Urinary bladder (tissue), 4 donors: ENCODE data around the gene TRABD2A. TPM values are rescaled to one million over a fixed set of nuclear protein-coding genes. Genes with fewer than 3 reads are reported as not detected.
"Not testable (repeated sequence)": the region's sequence is repeated elsewhere in the genome, so short reads cannot be mapped to it uniquely, and the experiment has no call there.

Source experiments
- DNase-seq: peaks from one replicate; pipeline ENCODE4 v3.0.0-alpha.2; 2015; ENCODE audit errors: extremely low spot score
- H3K27ac ChIP-seq: one replicate; pipeline ENCODE4 v1.5.1; 2013; ENCODE audit warnings: low read depth, mild to moderate bottlenecking, moderate library complexity
- H3K36me3 ChIP-seq: one replicate; pipeline ENCODE4 v1.6.1; 2013; ENCODE audit warnings: mild to moderate bottlenecking, moderate library complexity; ENCODE audit not compliant: insufficient read depth
- H3K4me1 ChIP-seq: one replicate; pipeline ENCODE4 v1.6.1; 2013; ENCODE audit warnings: mild to moderate bottlenecking, moderate library complexity; ENCODE audit not compliant: insufficient read depth
- H3K4me3 ChIP-seq: one replicate; pipeline ENCODE4 v1.5.1; 2013; ENCODE audit warnings: low read depth, low read length
- WGBS: extraction: QIAGEN DNeasy Blood & Tissue Kit; methylation state at CpG from one replicate; pipeline ENCODE4 v1.1.7; 2013; 5-methylcytosine and 5-hydroxymethylcytosine counted together
- polyA plus RNA-seq: library from polyadenylated mRNA; stranded (reverse); fragments of 200-250 nt; gene quantifications from one replicate; pipeline ENCODE4 v1.2.3, GENCODE V29; 2013
- total RNA-seq: library from RNA; depleted of rRNA; stranded (reverse); fragments of >200 nt; gene quantifications from one replicate; pipeline ENCODE4 v1.2.3, GENCODE V29; 2014
- donor health status: healthy with polysubstance abuse.
- donor health status: healthy.

Gene TRABD2A
- 1.3 TPM for total RNA-seq
- 0.61 TPM for polyA plus RNA-seq

GRCh38 chr2:84880645-84881521 lies at the start of gene TRABD2A:
Gene TRABD2A (minus strand): TSS chr2:84881084. CDS start chr2:84881039, 45 bp downstream.
- WGBS, result under 1% methylated on average over 77 of the region's 77 CpGs
- no peak for DNase-seq
- H3K4me3 ChIP-seq, result peak within 1 kb of the TSS; percentile 41
- H3K4me1 ChIP-seq, result no peaks in the 10 kb centered on the region
- H3K36me3 ChIP-seq, result no peaks in the 10 kb centered on the region
- no peak within 1 kb of the TSS for H3K27ac ChIP-seq

GRCh38 chr2:84927275-84927627 lies 46.4 kb upstream of the TRABD2A start:
- Histone ChIP-seq H3K4me1 (no peaks in the 10 kb centered on the region), H3K27ac (no peak overlapping the region), H3K4me3 (no peak overlapping the region), H3K36me3 (no peaks in the 10 kb centered on the region)
- 46% methylated on average over 3 of the region's 3 CpGs for WGBS
- DNase-seq, result no peak

GRCh38 chr2:84925724-84926376 lies 45.0 kb upstream of the TRABD2A start:
- 7% methylated on average over 34 of the region's 34 CpGs for WGBS
- H3K27ac ChIP-seq, result no peak overlapping the region
- H3K36me3 ChIP-seq, result no peaks in the 10 kb centered on the region
- no peaks in the 10 kb centered on the region for H3K4me1 ChIP-seq
- no peak for DNase-seq
- peak overlapping the region; percentile 19 for H3K4me3 ChIP-seq

GRCh38 chr2:84925336-84925723 lies 44.4 kb upstream of the TRABD2A start:
- Histone ChIP-seq H3K4me3 (no peak overlapping the region), H3K4me1 (no peaks in the 10 kb centered on the region), H3K36me3 (no peaks in the 10 kb centered on the region), H3K27ac (no peak overlapping the region)
- DNase-seq, result no peak
- WGBS, result 97% methylated on average over 2 of the region's 2 CpGs

GRCh38 chr2:84924173-84925106 lies 43.6 kb upstream of the TRABD2A start:
- no peak for DNase-seq
- Histone ChIP-seq H3K36me3 (no peaks in the 10 kb centered on the region), H3K4me3 (no peak overlapping the region), H3K4me1 (no peaks in the 10 kb centered on the region), H3K27ac (no peak overlapping the region)
- WGBS, result 63% methylated on average over 9 of the region's 9 CpGs

GRCh38 chr2:84923009-84923408 lies 42.1 kb upstream of the TRABD2A start:
- H3K36me3 ChIP-seq, result no peaks in the 10 kb centered on the region
- no peaks in the 10 kb centered on the region for H3K4me1 ChIP-seq
- DNase-seq, result no peak
- no peak overlapping the region for H3K4me3 ChIP-seq
- H3K27ac ChIP-seq, result no peak overlapping the region

- peak overlapping the region; percentile 79 for H3K27ac ChIP-seq
- no peak overlapping the region for H3K4me3 ChIP-seq
- H3K36me3 ChIP-seq, result no peaks in the 10 kb centered on the region
- H3K4me1 ChIP-seq, result no peaks in the 10 kb centered on the region
- 14% methylated on average over 7 of the region's 7 CpGs for WGBS
- DNase-seq, result no peak
These were observed 39.1 kb upstream of the TRABD2A start for GRCh38 chr2:84919885-84920580.

GRCh38 chr2:84918430-84918829 lies 37.5 kb upstream of the TRABD2A start:
- 94% methylated on average over 2 of the region's 2 CpGs for WGBS
- H3K27ac ChIP-seq, result no peak overlapping the region
- no peak overlapping the region for H3K4me3 ChIP-seq
- no peaks in the 10 kb centered on the region for H3K4me1 ChIP-seq
- DNase-seq, result no peak
- H3K36me3 ChIP-seq, result no peaks in the 10 kb centered on the region

GRCh38 chr2:84917821-84918220 lies 36.9 kb upstream of the TRABD2A start:
- 85% methylated on average over 5 of the region's 5 CpGs for WGBS
- not testable (repeated sequence) for H3K4me1 ChIP-seq, H3K36me3 ChIP-seq, DNase-seq, H3K27ac ChIP-seq, H3K4me3 ChIP-seq

GRCh38 chr2:84915675-84916074 lies 34.8 kb upstream of the TRABD2A start:
- H3K4me1 ChIP-seq, H3K36me3 ChIP-seq, H3K27ac ChIP-seq, H3K4me3 ChIP-seq, DNase-seq: not testable (repeated sequence)
- WGBS, result 96% methylated on average over 24 of the region's 24 CpGs

GRCh38 chr2:84914334-84914733 lies 33.5 kb upstream of the TRABD2A start:
- no peak for DNase-seq
- 92% methylated on average over 6 of the region's 6 CpGs for WGBS
- Histone ChIP-seq H3K36me3 (no peaks in the 10 kb centered on the region), H3K4me1 (no peaks in the 10 kb centered on the region), H3K4me3 (no peak overlapping the region), H3K27ac (no peak overlapping the region)

- Histone ChIP-seq H3K36me3 (no peaks in the 10 kb centered on the region), H3K4me1 (no peaks in the 10 kb centered on the region), H3K27ac (no peak overlapping the region), H3K4me3 (no peak overlapping the region)
- DNase-seq, result no peak
- 87% methylated on average over 4 of the region's 4 CpGs for WGBS
These were observed 32.1 kb upstream of the TRABD2A start for GRCh38 chr2:84912984-84913383.

GRCh38 chr2:84911135-84911678 lies 30.3 kb upstream of the TRABD2A start:
- Histone ChIP-seq H3K27ac (no peak overlapping the region), H3K4me3 (no peak overlapping the region), H3K36me3 (no peaks in the 10 kb centered on the region), H3K4me1 (no peaks in the 10 kb centered on the region)
- WGBS, result 98% methylated on average over 5 of the region's 5 CpGs
- no peak for DNase-seq
